Measurements from ENCODE around the gene GARIN1A.
"Not testable (repeated sequence)": the region's sequence is repeated elsewhere in the genome, so short reads cannot be mapped to it uniquely, and the experiment has no call there.

- not testable (repeated sequence) for TF ChIP-seq POLR2AphosphoS5 (IDR thresholded peaks at IDR 0.05; ENCODE audit: low read depth, low read length); CTCF (IDR thresholded peaks at IDR 0.05; ENCODE audit: control extremely low read depth in 1 of 3, insufficient read depth in 1 of 3, low read depth in 1 of 3, low read length in 3 of 3); ATF3 (IDR thresholded peaks at IDR 0.05; ENCODE audit: insufficient read depth, low read depth, low read length); EZH2 (IDR thresholded peaks at IDR 0.05; ENCODE audit: low read depth, low read length, severe bottlenecking); SIRT6 (IDR thresholded peaks at IDR 0.05; ENCODE audit: low read length); KDM4A (IDR thresholded peaks at IDR 0.05; ENCODE audit: low read depth, low read length, severe bottlenecking); CREB1 (IDR thresholded peaks at IDR 0.05)
Observed at GRCh38 chr7:128645844-128646243, 26.2 kb upstream of the GARIN1A start.

Measured in H1 (cell line).